ENCODE results near the gene TNNT2.

DNA sequence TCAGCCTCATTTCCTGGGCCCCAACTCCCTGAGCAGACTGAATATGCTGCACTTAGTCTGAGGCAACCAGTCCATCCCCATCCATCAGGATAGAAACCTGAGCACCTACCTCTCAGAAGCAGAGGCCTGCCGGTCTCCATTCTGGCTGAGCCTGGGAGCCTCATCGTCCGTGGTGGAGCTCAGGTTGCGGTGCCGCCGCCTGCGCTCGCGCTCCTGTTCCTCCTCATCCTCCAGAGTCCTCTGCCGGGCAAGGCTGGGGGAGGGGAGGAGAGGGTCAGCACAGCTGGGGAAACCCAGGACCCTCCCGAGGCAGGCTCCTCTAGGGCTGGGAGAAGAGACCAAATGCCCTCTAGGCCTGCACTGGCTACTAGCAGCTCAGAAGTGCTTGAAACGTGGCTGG is 11.6 kb upstream of the TNNT2 start:
- TF ChIP-seq, protein P1, sequence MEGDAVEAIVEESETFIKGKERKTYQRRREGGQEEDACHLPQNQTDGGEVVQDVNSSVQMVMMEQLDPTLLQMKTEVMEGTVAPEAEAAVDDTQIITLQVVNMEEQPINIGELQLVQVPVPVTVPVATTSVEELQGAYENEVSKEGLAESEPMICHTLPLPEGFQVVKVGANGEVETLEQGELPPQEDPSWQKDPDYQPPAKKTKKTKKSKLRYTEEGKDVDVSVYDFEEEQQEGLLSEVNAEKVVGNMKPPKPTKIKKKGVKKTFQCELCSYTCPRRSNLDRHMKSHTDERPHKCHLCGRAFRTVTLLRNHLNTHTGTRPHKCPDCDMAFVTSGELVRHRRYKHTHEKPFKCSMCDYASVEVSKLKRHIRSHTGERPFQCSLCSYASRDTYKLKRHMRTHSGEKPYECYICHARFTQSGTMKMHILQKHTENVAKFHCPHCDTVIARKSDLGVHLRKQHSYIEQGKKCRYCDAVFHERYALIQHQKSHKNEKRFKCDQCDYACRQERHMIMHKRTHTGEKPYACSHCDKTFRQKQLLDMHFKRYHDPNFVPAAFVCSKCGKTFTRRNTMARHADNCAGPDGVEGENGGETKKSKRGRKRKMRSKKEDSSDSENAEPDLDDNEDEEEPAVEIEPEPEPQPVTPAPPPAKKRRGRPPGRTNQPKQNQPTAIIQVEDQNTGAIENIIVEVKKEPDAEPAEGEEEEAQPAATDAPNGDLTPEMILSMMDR (conservative IDR thresholded peaks at IDR 0.05), result no peak
- no peak for TF ChIP-seq EZH2 (IDR thresholded peaks at IDR 0.05; ENCODE audit: low read depth)

Data from PC-9 (cell line).